HepG2 (cell line): ENCODE measurements around the gene CHST12. TPM values are rescaled to one million over a fixed set of nuclear protein-coding genes. Genes with fewer than 3 reads are reported as not detected.

ENCODE experiments used
- KAT7 ChIP-seq: IDR thresholded peaks from 2 replicates; pipeline ENCODE4 v1.6.1; 2018; ENCODE audit warnings: borderline replicate concordance, missing compliant biosample characterization
- KLF15 ChIP-seq: sonication (generic); formaldehyde crosslinking; IDR thresholded peaks from 2 replicates; pipeline ENCODE4 v1.8.1; 2023; ENCODE audit warnings: borderline replicate concordance, mild to moderate bottlenecking, inconsistent platforms, missing genetic modification reagents, mixed read lengths
- ZBTB46 ChIP-seq: sonication (generic); formaldehyde crosslinking; IDR thresholded peaks from 2 replicates; pipeline ENCODE4 v1.4.0; 2020; ENCODE audit warnings: mild to moderate bottlenecking, missing genetic modification reagents, borderline replicate concordance
- ZMYM2 ChIP-seq: sonication (generic); formaldehyde crosslinking; IDR thresholded peaks from 2 replicates; pipeline ENCODE4 v1.8.0; 2022; ENCODE audit warnings: mild to moderate bottlenecking, missing genetic modification reagents
- ZNF10 ChIP-seq: sonication (generic); formaldehyde crosslinking; IDR thresholded peaks from 2 replicates; pipeline ENCODE4 v1.4.0; 2020; ENCODE audit warnings: mild to moderate bottlenecking, low read depth, missing genetic modification reagents, borderline replicate concordance
- ZNF24 ChIP-seq: fragments of 450-650 bp; IDR thresholded peaks from 2 replicates; pipeline ENCODE4 v1.6.1; 2017; ENCODE audit warnings: antibody characterized with exemption, mild to moderate bottlenecking
- ZNF407 ChIP-seq: sonication (generic); formaldehyde crosslinking; IDR thresholded peaks from one replicate; pipeline ENCODE4 v1.5.1; 2020; ENCODE audit warnings: mild to moderate bottlenecking, missing genetic modification reagents; ENCODE audit errors: not compliant biosample characterization
- ZNF451 ChIP-seq: sonication (generic); formaldehyde crosslinking; IDR thresholded peaks from 2 replicates; pipeline ENCODE4 v1.5.0; 2020; ENCODE audit warnings: mild to moderate bottlenecking, missing genetic modification reagents
- ZNF550 ChIP-seq: sonication (generic); formaldehyde crosslinking; IDR thresholded peaks from 2 replicates; pipeline ENCODE4 v1.4.0; 2020; ENCODE audit warnings: mild to moderate bottlenecking, missing genetic modification reagents, borderline replicate concordance
- ZNF564 ChIP-seq: sonication (generic); formaldehyde crosslinking; IDR thresholded peaks from 2 replicates; pipeline ENCODE4 v1.8.1; 2023; ENCODE audit warnings: mild to moderate bottlenecking, missing genetic modification reagents
- ZNF652 ChIP-seq: IDR thresholded peaks from 2 replicates; pipeline ENCODE4 v1.6.1; 2016; ENCODE audit warnings: low read depth, borderline replicate concordance
- ZNF75D ChIP-seq: sonication (generic); formaldehyde crosslinking; IDR thresholded peaks from 2 replicates; pipeline ENCODE4 v1.8.1; 2023; ENCODE audit warnings: missing genetic modification reagents, mild to moderate bottlenecking, borderline replicate concordance
- ZNF792 ChIP-seq: IDR thresholded peaks from 2 replicates; pipeline ENCODE4 v1.6.1; 2016
- polyA plus RNA-seq, 8 experiments: library from polyadenylated mRNA; depleted of rRNA in 3 of 8; stranded (reverse) in 7 of 8; unstranded in 1 of 8; fragments of >200 nt; fragmentation: Illumina TruSeq in 4 of 8; extraction: Trizol in 4 of 8; gene quantifications; 2 replicates each; pipeline versions ENCODE4 v1.2.1 to v1.2.3, GENCODE V29; 2011 to 2016; ENCODE audit warnings: low read depth in 4 of 8, missing spikeins in 1 of 8, mixed read lengths in 1 of 8; ENCODE audit not compliant: insufficient read depth in 1 of 8
- total RNA-seq, 5 experiments: library from RNA; depleted of rRNA; stranded (reverse); fragments of >200 nt; fragmentation: Illumina TruSeq; extraction: Trizol; gene quantifications; 2 replicates each; pipeline ENCODE4 v1.2.3, GENCODE V29; 2016; ENCODE audit warnings: low read depth in 1 of 5
- TF ChIP-seq, protein P1 (sequence below): sonication (generic); formaldehyde crosslinking; IDR thresholded peaks from 2 replicates; pipeline ENCODE4 v1.4.0; 2020; ENCODE audit warnings: missing genetic modification reagents; ENCODE audit errors: not compliant biosample characterization

The CHST12 gene
- total and polyA plus RNA-seq, 2 of the 13 experiments (the other 11 are each of a cell fraction or from before 2014, with no cell fraction given): 6.4 to 15.8 TPM

- TF ChIP-seq ZBTB46 (CRISPR knock-in tag) (no peak), ZNF75D (CRISPR knock-in tag) (no peak), ZNF550 (CRISPR knock-in tag) (no peak), ZNF792 (no peak), ZNF451 (CRISPR knock-in tag) (0 out of 2 replicates have a peak, but pooled peaks have one; percentile 13), ZNF564 (CRISPR knock-in tag) (no peak), KLF15 (CRISPR knock-in tag) (no peak), KAT7 (CRISPR knock-in tag) (0 out of 2 replicates have a peak, but pooled peaks have one; percentile 5), ZNF407 (CRISPR knock-in tag) (no peak), ZNF10 (CRISPR knock-in tag) (no peak), ZMYM2 (no peak), ZNF652 (CRISPR knock-in tag) (no peak), ZNF24 (no peak)
- TF ChIP-seq, protein P1, sequence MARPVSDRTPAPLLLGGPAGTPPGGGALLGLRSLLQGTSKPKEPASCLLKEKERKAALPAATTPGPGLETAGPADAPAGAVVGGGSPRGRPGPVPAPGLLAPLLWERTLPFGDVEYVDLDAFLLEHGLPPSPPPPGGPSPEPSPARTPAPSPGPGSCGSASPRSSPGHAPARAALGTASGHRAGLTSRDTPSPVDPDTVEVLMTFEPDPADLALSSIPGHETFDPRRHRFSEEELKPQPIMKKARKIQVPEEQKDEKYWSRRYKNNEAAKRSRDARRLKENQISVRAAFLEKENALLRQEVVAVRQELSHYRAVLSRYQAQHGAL (CRISPR knock-in tag): no peak
These were observed 49.0 kb upstream of the CHST12 start, which contains the start of gene EIF3B (continued) for GRCh38 chr7:2354186-2354938.
